Measurements from ENCODE around the gene C11orf54. TPM values are rescaled to one million over a fixed set of nuclear protein-coding genes. Genes with fewer than 3 reads are reported as not detected.
A peak's percentile ranks its signal among the peaks of the same experiment; 100 is the strongest.

The C11orf54 gene
- polyA plus RNA-seq, 3 donors = 8.3 to 23.6 (median 14.1) TPM

- intact Hi-C loops (cut with micrococcal nuclease) = no loop called here
- H3K4me2 ChIP-seq (replicated peaks; ENCODE audit: extremely low read depth, low read length, poor library complexity, severe bottlenecking) = no peak overlapping the region
- DNase-seq = no peak
- Mint-ChIP-seq H3K4me3 (no peak overlapping the region), H3K9me3 (peaks cover 8 to 26% (median 22%) of the 10 kb centered on the region in 7 donors), H3K27ac (no peak overlapping the region), H3K4me1 (no peaks in the 10 kb centered on the region), H3K27me3 (ENCODE audit: low read depth in 3 of 3) (no peaks in the 10 kb centered on the region), H3K36me3 (peaks cover 83 to 92% of the 10 kb centered on the region in 2 donors)
- H4K20me1 ChIP-seq (ENCODE audit: insufficient read depth, low read length) = no peaks in the 10 kb centered on the region
- peaks cover 29% of the 10 kb centered on the region for H3K79me2 ChIP-seq (ENCODE audit: insufficient read depth, low read length)
- H3K36me3 ChIP-seq (replicated peaks in 1 of 2; ENCODE audit: control insufficient read depth in 1 of 2, insufficient read depth in 2 of 2, low read length in 2 of 2) = peaks cover 59 to 97% of the 10 kb centered on the region in 2 donors
- no peak overlapping the region for H3K9ac ChIP-seq (ENCODE audit: insufficient read depth, low read length, poor library complexity, severe bottlenecking)
- no peak overlapping the region for H2AFZ ChIP-seq (ENCODE audit: insufficient read depth, low read depth, low read length, poor library complexity, severe bottlenecking)
- no CpG with 5 or more reads among the region's 1 CpG for WGBS (ENCODE audit: insufficient coverage)
- no peak for TF ChIP-seq CTCF (IDR thresholded peaks at IDR 0.05)
- peaks cover 0 to 18% of the 10 kb centered on the region in 2 donors for H3K9me3 ChIP-seq (replicated peaks in 1 of 2; ENCODE audit: control insufficient read depth in 1 of 2, insufficient read depth in 1 of 2, low read length in 2 of 2)
- H3K27me3 ChIP-seq (ENCODE audit: control insufficient read depth in 2 of 2, insufficient read depth in 2 of 2, low read length in 2 of 2) = no peaks in the 10 kb centered on the region
- no peaks in the 10 kb centered on the region for H3K4me1 ChIP-seq (ENCODE audit: control insufficient read depth in 1 of 2, insufficient read depth in 2 of 2, low read length in 2 of 2)
- no peak overlapping the region for H3K4me3 ChIP-seq (replicated peaks in 1 of 3; ENCODE audit: low read depth in 2 of 3, low read length in 3 of 3)
- H3K27ac ChIP-seq (ENCODE audit: low read depth in 1 of 2, low read length in 2 of 2) = no peak overlapping the region
These were observed 31.2 kb upstream of the C11orf54 start for GRCh38 chr11:93710239-93710638.

- Mint-ChIP-seq H3K4me3 (no peak overlapping the region), H3K27ac (peak overlapping the region in 3 of 7 donors; percentile 6 to 37 (median 26))
- intact Hi-C loops (cut with micrococcal nuclease) = no loop called here
These were observed 28.8 kb upstream of the C11orf54 start for GRCh38 chr11:93712678-93713077.

More at GRCh38 chr11:93712678-93713077, 28.8 kb upstream of the C11orf54 start:
- H3K36me3 Mint-ChIP-seq = peaks cover 82 to 90% of the 10 kb centered on the region in 2 donors
- DNase-seq = no peak
- peaks cover 49 to 98% of the 10 kb centered on the region in 2 donors for H3K36me3 ChIP-seq (replicated peaks in 1 of 2; ENCODE audit: control insufficient read depth in 1 of 2, insufficient read depth in 2 of 2, low read length in 2 of 2)
- no peak overlapping the region for H3K4me3 ChIP-seq (replicated peaks in 1 of 3; ENCODE audit: low read depth in 2 of 3, low read length in 3 of 3)
- TF ChIP-seq CTCF (IDR thresholded peaks at IDR 0.05) = no peak
- no peak overlapping the region for H3K27ac ChIP-seq (ENCODE audit: low read depth in 1 of 2, low read length in 2 of 2)
- peaks cover 29% of the 10 kb centered on the region for H3K79me2 ChIP-seq (ENCODE audit: insufficient read depth, low read length)
- H3K9me3 ChIP-seq (replicated peaks in 1 of 2; ENCODE audit: control insufficient read depth in 1 of 2, insufficient read depth in 1 of 2, low read length in 2 of 2) = peaks cover 0 to 18% of the 10 kb centered on the region in 2 donors
- H4K20me1 ChIP-seq (ENCODE audit: insufficient read depth, low read length) = no peaks in the 10 kb centered on the region
- H3K9ac ChIP-seq (ENCODE audit: insufficient read depth, low read length, poor library complexity, severe bottlenecking) = no peak overlapping the region
- no peaks in the 10 kb centered on the region for H3K27me3 ChIP-seq (ENCODE audit: control insufficient read depth in 2 of 2, insufficient read depth in 2 of 2, low read length in 2 of 2)
- H2AFZ ChIP-seq (ENCODE audit: insufficient read depth, low read depth, low read length, poor library complexity, severe bottlenecking) = no peak overlapping the region
- no peaks in the 10 kb centered on the region for H3K4me1 ChIP-seq (ENCODE audit: control insufficient read depth in 1 of 2, insufficient read depth in 2 of 2, low read length in 2 of 2)
- H3K27me3 Mint-ChIP-seq (ENCODE audit: low read depth in 3 of 3) = no peaks in the 10 kb centered on the region
- H3K4me2 ChIP-seq (replicated peaks; ENCODE audit: extremely low read depth, low read length, poor library complexity, severe bottlenecking) = no peak overlapping the region
- peaks cover 7 to 26% (median 19%) of the 10 kb centered on the region in 7 donors for H3K9me3 Mint-ChIP-seq
- peaks cover under 1% of the 10 kb centered on the region for H3K4me1 Mint-ChIP-seq

All from CD14-positive monocyte (primary cell).